Measurements from ENCODE around the gene FAM13C.
"Not testable (repeated sequence)": the region's sequence is repeated elsewhere in the genome, so short reads cannot be mapped to it uniquely, and the experiment has no call there.

The FAM13C gene

DNA sequence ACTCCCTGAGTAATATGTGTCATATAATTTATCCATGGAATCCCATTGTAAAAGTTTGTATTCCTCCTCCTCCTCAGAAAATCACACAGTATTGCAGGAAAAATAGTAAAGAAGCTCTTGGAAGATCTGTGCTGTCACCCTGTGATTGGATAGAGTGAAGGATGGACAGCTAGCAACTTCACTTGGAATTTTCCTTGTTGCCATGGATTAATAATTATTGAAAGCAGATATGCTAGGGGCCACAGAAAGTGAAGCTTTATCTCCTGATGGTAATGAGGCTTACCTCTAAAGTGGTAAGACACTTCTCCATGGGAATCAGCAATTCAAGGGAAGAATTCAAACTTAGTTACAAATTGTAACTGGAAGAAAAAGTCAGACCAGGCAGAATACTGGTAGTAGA lies 137.1 kb downstream of the FAM13C start:
- no peak for DNase-seq

DNA sequence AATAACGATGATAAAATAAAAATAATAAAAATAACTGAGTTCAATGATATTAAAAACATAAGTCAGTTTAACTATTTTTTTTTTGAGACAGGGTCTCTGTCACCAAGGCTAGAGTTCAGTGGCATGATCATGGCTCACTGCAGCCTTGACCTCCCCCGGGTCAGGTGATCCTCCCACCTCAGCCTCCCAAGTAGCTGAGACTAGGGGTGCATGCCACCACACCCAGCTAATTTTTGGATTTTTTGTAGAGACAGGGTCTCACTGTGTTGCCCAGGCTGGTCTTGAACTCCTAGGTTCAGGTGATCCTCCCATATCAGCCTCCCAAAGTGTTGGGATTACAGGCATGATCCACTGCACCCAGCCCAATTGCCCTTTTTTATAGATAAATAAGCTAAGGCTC lies 138.8 kb downstream of the FAM13C start:
- DNase-seq = not testable (repeated sequence)

DNA sequence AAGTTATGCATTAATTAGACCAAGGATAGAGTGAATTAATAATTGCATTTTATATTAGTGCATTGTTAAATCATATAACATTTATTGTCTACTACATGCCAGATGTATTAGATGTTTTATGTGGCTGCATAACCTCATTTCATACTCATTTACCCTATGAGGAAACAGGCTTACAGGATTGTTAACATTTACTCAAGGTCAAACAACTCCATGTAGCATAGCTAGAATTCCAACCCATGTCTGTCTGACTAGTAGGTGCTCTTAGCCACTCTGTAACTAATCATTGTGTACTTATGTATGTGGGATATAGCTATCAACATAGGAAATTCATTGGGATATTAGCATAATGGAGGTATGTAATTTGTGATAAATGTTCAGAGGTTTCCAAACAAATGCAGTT lies 139.6 kb downstream of the FAM13C start:
- no peak for DNase-seq

DNA sequence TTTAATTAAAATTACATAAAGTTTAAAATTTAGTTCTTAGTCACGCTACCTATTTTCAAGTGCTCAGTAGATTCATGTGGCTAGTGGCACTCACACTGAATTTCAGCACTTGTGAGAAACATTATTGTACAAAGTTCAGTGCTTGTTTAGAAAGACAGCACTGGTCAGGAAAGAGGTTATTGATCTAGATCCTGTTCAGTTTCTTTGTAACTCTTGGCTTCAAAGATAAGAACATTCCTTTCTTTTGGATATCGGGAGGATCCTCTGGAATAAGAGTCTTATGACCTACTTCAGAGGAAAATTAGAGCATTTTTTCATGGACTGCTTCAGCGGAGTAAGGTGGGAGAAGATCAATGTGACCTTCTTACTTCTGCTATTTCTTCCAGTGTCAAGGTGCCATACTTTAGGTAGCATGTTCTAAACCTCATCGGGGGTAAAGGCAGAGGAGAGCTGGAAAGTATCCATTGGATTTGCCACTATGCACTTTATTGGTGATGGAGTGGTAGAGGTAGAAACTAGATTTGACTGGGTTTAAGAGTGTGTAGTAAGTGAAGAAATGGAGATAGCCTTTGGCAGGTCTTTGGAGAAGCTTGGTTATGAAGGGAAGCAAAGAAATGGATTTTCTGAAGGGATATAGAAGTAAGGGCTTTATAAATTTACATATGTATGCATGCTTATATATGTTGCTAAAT lies 146.0 kb downstream of the FAM13C start:
- DNase-seq = no peak

DNA sequence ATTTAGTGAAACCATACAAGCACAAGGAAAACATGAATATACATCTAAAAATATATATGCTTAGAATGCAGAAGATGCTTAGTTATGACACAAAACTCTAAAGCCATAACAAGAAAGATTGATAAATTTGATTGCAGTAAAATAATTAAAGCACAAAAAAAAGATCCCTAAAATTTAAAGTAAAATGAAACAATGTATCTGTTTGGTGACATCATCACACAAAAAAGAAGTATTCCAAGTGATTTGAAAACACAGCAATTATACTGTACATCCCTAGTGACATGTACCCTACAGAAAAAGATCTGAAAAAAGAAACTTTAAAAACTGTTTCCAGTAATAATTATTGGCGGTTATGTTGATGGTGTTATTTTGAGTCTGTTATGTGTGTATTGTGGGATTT lies 148.2 kb downstream of the FAM13C start:
- DNase-seq = no peak

DNA sequence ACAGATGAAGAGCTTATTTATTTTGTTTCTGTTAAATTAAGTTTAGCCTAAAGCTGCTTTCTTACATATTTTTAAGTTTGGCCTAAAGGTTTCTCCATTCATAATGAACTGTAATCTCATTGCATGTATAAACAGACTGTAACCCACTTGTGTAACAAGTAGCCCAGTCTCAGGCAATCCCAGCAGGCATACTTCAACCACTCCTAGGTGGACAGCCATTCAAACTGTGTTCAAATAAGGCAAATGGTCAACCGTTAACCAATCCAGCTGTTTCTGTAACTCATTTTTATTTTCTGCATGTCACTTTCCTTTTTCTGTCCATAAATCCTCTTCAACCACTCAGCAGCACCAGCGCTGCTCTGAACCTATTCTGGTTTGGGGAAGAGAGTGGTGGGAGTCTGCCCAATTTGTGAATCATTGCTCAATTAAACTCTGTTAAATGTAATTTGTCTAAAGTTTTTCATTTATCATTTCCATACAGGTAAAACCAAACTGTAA lies 150.0 kb downstream of the FAM13C start:
- DNase-seq = no peak

DNA sequence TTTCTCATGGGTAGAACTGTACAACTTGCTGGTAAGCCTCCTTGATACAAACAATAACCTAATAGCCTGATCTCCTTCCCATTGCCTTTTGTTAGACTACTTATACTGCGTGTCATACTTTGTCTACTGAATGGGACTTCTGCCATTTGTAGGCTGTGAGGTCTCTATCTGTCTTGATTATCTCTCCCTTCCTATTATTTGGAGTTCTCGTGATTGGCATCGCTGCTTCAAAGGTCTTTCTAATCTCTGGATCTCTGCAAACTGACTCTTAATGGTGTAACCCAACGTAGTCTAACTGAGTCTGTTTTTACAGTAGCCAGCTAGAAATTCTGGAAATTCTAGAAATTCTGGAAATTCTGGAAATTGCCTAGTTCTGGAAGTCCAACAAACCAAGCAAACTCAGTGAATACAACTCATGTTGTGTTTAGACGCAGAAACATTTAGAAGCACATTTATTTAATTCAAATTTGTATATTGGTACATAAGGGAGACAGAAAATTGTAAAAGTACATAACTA lies 156.1 kb downstream of the FAM13C start:
- DNase-seq = no peak
